Stimulated activated naive CD8-positive, alpha-beta T cell treated with anti-CD3 and anti-CD28 coated beads, Interleukin-15, amount 100 ng/mL, for 72 hours (primary cell): Measurements from ENCODE around the gene DRG1.
A peak's percentile ranks its signal among the peaks of the same experiment; 100 is the strongest.
"Not testable (repeated sequence)": the region's sequence is repeated elsewhere in the genome, so short reads cannot be mapped to it uniquely, and the experiment has no call there.

ENCODE experiments used
- ATAC-seq: fragments of 150-1000 bp; cut with Tn5 transposase; 2 replicates; pipeline ENCODE4 v1.10.0; 2021; ENCODE audit warnings: mild to moderate bottlenecking, moderate library complexity
- DNase-seq, 2 donors: peaks; one replicate each; pipeline ENCODE4 v3.0.0; 2021 to 2022
- H3K27ac Mint-ChIP-seq, 2 donors: one replicate each; pipeline ENCODE4 v1.8.0; 2022; ENCODE audit warnings: mild to moderate bottlenecking in 2 of 2, mixed read lengths in 2 of 2, moderate library complexity in 2 of 2
- H3K27me3 Mint-ChIP-seq: one replicate; pipeline ENCODE4 v1.8.0; 2022; ENCODE audit warnings: mixed read lengths
- H3K4me1 Mint-ChIP-seq: one replicate; pipeline ENCODE4 v1.8.0; 2022; ENCODE audit warnings: mild to moderate bottlenecking, mixed read lengths
- H3K4me3 Mint-ChIP-seq, 2 donors: one replicate each; pipeline ENCODE4 v1.8.0; 2022; ENCODE audit warnings: mild to moderate bottlenecking in 2 of 2, mixed read lengths in 2 of 2, moderate library complexity in 1 of 2
- H3K9me3 Mint-ChIP-seq, 2 donors: one replicate each; pipeline ENCODE4 v1.8.0; 2022; ENCODE audit warnings: mixed read lengths in 2 of 2

Gene DRG1

GRCh38 chr22:31465307-31465706 lies 65.9 kb downstream of the DRG1 start:
- Mint-ChIP-seq H3K4me3 (no peak overlapping the region), H3K9me3 (no peaks in the 10 kb centered on the region), H3K27ac (no peak overlapping the region), H3K27me3 (no peaks in the 10 kb centered on the region), H3K4me1 (peaks cover 7% of the 10 kb centered on the region)
- DNase-seq (no peak), ATAC-seq (no peak)

- Mint-ChIP-seq H3K9me3 (no peaks in the 10 kb centered on the region), H3K4me1 (peaks cover 11% of the 10 kb centered on the region), H3K4me3 (no peak overlapping the region), H3K27me3 (no peaks in the 10 kb centered on the region), H3K27ac (no peak overlapping the region)
- DNase-seq = no peak
- ATAC-seq = no peak
These were observed 75.3 kb downstream of the DRG1 start for GRCh38 chr22:31474743-31475142.

GRCh38 chr22:31475800-31476199 lies 76.4 kb downstream of the DRG1 start:
- DNase-seq (no peak), ATAC-seq (no peak)
- Mint-ChIP-seq H3K9me3 (no peaks in the 10 kb centered on the region), H3K4me1 (peaks cover 11% of the 10 kb centered on the region), H3K4me3 (no peak overlapping the region), H3K27me3 (no peaks in the 10 kb centered on the region), H3K27ac (peak overlapping the region in 1 of 2 donors; percentile 76)

- Mint-ChIP-seq H3K4me3 (no peak overlapping the region), H3K27ac (no peak overlapping the region), H3K27me3 (no peaks in the 10 kb centered on the region), H3K4me1 (peaks cover 11% of the 10 kb centered on the region), H3K9me3 (no peaks in the 10 kb centered on the region)
- ATAC-seq = no peak
- no peak for DNase-seq
These were observed 77.9 kb downstream of the DRG1 start for GRCh38 chr22:31477329-31477728.

GRCh38 chr22:31481129-31481528 lies 81.7 kb downstream of the DRG1 start:
- Mint-ChIP-seq H3K9me3 (no peaks in the 10 kb centered on the region), H3K27ac (no peak overlapping the region), H3K4me3 (no peak overlapping the region), H3K4me1 (peaks cover 29% of the 10 kb centered on the region), H3K27me3 (no peaks in the 10 kb centered on the region)
- ATAC-seq (no peak), DNase-seq (no peak)

GRCh38 chr22:31482470-31482869 lies 83.1 kb downstream of the DRG1 start:
- peaks cover 35% of the 10 kb centered on the region for H3K4me1 Mint-ChIP-seq
- not testable (repeated sequence) for DNase-seq, H3K9me3 Mint-ChIP-seq, H3K4me3 Mint-ChIP-seq, H3K27me3 Mint-ChIP-seq, ATAC-seq
- H3K27ac Mint-ChIP-seq = peak overlapping the region in 1 of 2 donors; percentile 74
